H1 (cell line): ENCODE results near the gene MORC3. TPM values are rescaled to one million over a fixed set of nuclear protein-coding genes. Genes with fewer than 3 reads are reported as not detected.

Source experiments
- CHD1 ChIP-seq: IDR thresholded peaks from 2 replicates; pipeline ENCODE4 v1.6.1; 2012; ENCODE audit warnings: low read depth, low read length, improper control_type of control experiment
- CTBP2 ChIP-seq: IDR thresholded peaks from 2 replicates; pipeline ENCODE4 v1.7.0; 2011; ENCODE audit warnings: borderline replicate concordance, mild to moderate bottlenecking, moderate library complexity, mixed read lengths, low read length; ENCODE audit not compliant: insufficient read depth, insufficient read length
- NANOG ChIP-seq: IDR thresholded peaks from 2 replicates; pipeline ENCODE4 v1.6.1; 2011; ENCODE audit warnings: low read length, low read depth, mild to moderate bottlenecking, inconsistent platforms; ENCODE audit not compliant: insufficient read depth, poor library complexity, severe bottlenecking
- NRF1 ChIP-seq: IDR thresholded peaks from 2 replicates; pipeline ENCODE4 v1.6.1; 2011; ENCODE audit warnings: mild to moderate bottlenecking, low read depth, low read length, improper control_type of control experiment
- POLR2A ChIP-seq, 2 experiments: IDR thresholded peaks; 1 replicate in 1 of 2; 2 replicates in 1 of 2; pipeline ENCODE4 v1.6.1; 2011; ENCODE audit warnings: low read depth in 2 of 2, low read length in 2 of 2, mild to moderate bottlenecking in 2 of 2; ENCODE audit errors: control extremely low read depth in 1 of 2
- POU5F1 ChIP-seq: IDR thresholded peaks from 2 replicates; pipeline ENCODE4 v1.6.1; 2011; ENCODE audit warnings: low read depth, mild to moderate bottlenecking, low read length, moderate library complexity
- RFX5 ChIP-seq: IDR thresholded peaks from 2 replicates; pipeline ENCODE4 v1.6.1; 2011; ENCODE audit warnings: low read depth, low read length, improper control_type of control experiment, borderline replicate concordance
- SP4 ChIP-seq: IDR thresholded peaks from 2 replicates; pipeline ENCODE4 v1.6.1; 2012; ENCODE audit warnings: low read length, inconsistent platforms
- TBP ChIP-seq: IDR thresholded peaks from 2 replicates; pipeline ENCODE4 v1.6.1; 2011; ENCODE audit warnings: low read depth, low read length, improper control_type of control experiment
- polyA plus RNA-seq, 7 experiments: library from polyadenylated mRNA; depleted of rRNA in 3 of 7; stranded (reverse) in 5 of 7; unstranded in 2 of 7; fragments of >200 nt in 5 of 7; fragments of 200-250 nt in 2 of 7; gene quantifications; 1 replicate in 5 of 7; 2 replicates in 1 of 7; 4 replicates in 1 of 7; pipeline versions ENCODE4 v1.2.1 to v1.2.3, GENCODE V29; 2011 to 2013; ENCODE audit warnings: missing spikeins in 2 of 7, mixed read lengths in 2 of 7
- total RNA-seq: library from RNA; stranded (reverse); fragmentation: NEBNext Ultra II Directional; extraction: Animal tissue kit (Norgen Biotek cat#: 25700); gene quantifications from 2 replicates; pipeline ENCODE4 v1.2.1, GENCODE V29; 2021
- TF ChIP-seq, protein P1 (sequence below): fragments of 300-600 bp; sonication (generic); IDR thresholded peaks from 2 replicates; pipeline ENCODE4 v1.7.1; 2012; ENCODE audit warnings: low read length, moderate library complexity, mild to moderate bottlenecking, inconsistent platforms; ENCODE audit not compliant: insufficient replicate concordance

MORC3 gene
- total and polyA plus RNA-seq, 2 of the 8 experiments (the other 6 are each of a cell fraction or from before 2014, with no cell fraction given), result 5.0 to 20.4 TPM

DNA sequence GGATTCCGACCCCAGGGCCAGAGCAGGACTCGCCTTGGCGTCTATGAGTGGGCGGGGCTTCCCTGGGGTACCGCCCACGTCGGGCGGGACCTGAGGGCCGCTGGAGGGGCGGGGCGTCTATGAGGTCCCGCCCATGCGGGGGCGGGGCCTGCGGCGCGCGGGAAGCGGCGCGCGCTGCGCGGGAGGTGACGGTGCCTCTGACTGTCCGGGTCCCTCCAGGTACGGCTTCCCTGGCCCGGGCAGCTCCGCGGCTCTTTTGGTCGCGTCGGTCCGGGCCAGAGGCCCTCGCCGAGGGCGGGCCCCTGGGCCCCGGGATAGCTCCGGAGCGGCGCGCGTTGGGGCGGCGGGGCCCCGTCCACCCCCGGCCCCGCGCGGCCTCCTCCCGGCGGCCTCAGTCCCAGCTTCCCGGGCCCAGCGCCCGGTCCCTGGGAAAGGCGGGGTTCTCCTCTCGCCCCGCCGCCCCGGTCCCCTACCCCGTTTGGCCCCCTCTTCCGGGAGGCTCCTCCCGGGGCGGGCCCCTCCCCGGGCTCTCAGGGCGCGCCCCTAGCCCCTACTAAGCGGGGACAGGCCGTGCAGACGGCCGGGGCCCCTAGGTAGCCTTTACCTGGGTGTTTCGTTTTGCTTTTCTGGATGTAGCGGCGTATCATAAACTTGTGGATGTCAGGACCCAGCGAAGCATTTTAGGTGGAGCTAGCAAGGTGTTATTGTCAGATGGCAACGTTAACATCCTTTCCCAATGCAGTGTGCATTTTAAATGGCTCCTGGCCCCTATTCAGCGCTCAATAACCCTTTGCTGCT is 65.4 kb downstream of the MORC3 start, which contains the start of gene CHAF1B (continued):
- TF ChIP-seq, protein P1, sequence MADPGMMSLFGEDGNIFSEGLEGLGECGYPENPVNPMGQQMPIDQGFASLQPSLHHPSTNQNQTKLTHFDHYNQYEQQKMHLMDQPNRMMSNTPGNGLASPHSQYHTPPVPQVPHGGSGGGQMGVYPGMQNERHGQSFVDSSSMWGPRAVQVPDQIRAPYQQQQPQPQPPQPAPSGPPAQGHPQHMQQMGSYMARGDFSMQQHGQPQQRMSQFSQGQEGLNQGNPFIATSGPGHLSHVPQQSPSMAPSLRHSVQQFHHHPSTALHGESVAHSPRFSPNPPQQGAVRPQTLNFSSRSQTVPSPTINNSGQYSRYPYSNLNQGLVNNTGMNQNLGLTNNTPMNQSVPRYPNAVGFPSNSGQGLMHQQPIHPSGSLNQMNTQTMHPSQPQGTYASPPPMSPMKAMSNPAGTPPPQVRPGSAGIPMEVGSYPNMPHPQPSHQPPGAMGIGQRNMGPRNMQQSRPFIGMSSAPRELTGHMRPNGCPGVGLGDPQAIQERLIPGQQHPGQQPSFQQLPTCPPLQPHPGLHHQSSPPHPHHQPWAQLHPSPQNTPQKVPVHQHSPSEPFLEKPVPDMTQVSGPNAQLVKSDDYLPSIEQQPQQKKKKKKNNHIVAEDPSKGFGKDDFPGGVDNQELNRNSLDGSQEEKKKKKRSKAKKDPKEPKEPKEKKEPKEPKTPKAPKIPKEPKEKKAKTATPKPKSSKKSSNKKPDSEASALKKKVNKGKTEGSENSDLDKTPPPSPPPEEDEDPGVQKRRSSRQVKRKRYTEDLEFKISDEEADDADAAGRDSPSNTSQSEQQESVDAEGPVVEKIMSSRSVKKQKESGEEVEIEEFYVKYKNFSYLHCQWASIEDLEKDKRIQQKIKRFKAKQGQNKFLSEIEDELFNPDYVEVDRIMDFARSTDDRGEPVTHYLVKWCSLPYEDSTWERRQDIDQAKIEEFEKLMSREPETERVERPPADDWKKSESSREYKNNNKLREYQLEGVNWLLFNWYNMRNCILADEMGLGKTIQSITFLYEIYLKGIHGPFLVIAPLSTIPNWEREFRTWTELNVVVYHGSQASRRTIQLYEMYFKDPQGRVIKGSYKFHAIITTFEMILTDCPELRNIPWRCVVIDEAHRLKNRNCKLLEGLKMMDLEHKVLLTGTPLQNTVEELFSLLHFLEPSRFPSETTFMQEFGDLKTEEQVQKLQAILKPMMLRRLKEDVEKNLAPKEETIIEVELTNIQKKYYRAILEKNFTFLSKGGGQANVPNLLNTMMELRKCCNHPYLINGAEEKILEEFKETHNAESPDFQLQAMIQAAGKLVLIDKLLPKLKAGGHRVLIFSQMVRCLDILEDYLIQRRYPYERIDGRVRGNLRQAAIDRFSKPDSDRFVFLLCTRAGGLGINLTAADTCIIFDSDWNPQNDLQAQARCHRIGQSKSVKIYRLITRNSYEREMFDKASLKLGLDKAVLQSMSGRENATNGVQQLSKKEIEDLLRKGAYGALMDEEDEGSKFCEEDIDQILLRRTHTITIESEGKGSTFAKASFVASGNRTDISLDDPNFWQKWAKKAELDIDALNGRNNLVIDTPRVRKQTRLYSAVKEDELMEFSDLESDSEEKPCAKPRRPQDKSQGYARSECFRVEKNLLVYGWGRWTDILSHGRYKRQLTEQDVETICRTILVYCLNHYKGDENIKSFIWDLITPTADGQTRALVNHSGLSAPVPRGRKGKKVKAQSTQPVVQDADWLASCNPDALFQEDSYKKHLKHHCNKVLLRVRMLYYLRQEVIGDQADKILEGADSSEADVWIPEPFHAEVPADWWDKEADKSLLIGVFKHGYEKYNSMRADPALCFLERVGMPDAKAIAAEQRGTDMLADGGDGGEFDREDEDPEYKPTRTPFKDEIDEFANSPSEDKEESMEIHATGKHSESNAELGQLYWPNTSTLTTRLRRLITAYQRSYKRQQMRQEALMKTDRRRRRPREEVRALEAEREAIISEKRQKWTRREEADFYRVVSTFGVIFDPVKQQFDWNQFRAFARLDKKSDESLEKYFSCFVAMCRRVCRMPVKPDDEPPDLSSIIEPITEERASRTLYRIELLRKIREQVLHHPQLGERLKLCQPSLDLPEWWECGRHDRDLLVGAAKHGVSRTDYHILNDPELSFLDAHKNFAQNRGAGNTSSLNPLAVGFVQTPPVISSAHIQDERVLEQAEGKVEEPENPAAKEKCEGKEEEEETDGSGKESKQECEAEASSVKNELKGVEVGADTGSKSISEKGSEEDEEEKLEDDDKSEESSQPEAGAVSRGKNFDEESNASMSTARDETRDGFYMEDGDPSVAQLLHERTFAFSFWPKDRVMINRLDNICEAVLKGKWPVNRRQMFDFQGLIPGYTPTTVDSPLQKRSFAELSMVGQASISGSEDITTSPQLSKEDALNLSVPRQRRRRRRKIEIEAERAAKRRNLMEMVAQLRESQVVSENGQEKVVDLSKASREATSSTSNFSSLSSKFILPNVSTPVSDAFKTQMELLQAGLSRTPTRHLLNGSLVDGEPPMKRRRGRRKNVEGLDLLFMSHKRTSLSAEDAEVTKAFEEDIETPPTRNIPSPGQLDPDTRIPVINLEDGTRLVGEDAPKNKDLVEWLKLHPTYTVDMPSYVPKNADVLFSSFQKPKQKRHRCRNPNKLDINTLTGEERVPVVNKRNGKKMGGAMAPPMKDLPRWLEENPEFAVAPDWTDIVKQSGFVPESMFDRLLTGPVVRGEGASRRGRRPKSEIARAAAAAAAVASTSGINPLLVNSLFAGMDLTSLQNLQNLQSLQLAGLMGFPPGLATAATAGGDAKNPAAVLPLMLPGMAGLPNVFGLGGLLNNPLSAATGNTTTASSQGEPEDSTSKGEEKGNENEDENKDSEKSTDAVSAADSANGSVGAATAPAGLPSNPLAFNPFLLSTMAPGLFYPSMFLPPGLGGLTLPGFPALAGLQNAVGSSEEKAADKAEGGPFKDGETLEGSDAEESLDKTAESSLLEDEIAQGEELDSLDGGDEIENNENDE, result no peak
- TF ChIP-seq RFX5 (no peak), CHD1 (no peak), SP4 (peak; percentile 68; the same call in 1 of the 2 replicates), TBP (peak; percentile 60; the same call in 1 of the 2 replicates), NANOG (no peak), NRF1 (peak; percentile 30), CTBP2 (no peak), POLR2A (IDR thresholded peaks at IDR 0.05; ENCODE audit: control extremely low read depth in 1 of 2, low read depth in 2 of 2, low read length in 2 of 2) (peak; percentile 69 to 94), POU5F1 (no peak)
